ENCODE data around the gene SYP.
"Not testable (repeated sequence)": the region's sequence is repeated elsewhere in the genome, so short reads cannot be mapped to it uniquely, and the experiment has no call there.

The SYP gene

DNA sequence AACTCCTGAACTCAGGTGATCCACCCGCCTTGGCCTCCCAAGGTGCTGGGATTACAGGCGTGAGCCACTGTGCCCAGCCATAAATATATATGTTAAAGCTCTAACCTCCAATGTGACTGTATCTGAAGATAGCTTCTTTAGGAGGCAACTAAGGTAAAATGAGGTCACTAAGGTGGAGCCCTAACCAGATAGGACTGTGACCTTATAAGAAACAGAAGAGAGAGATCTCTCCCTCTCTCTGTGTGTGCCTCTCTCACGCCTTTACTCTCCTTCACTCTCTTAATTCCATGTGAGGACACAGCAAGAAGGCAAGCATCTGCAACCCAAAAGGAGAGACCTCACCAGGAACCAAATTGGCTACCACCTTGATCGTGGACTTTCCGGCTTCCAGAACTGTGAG, 38.4 kb downstream of the SYP start:
- no peak overlapping the region for H3K4me3 ChIP-seq (ENCODE audit: low read length)
- no peak for DNase-seq (ENCODE audit: low read depth)
- no peak for TF ChIP-seq CTCF (conservative IDR thresholded peaks at IDR 0.05; ENCODE audit: low read length)

DNA sequence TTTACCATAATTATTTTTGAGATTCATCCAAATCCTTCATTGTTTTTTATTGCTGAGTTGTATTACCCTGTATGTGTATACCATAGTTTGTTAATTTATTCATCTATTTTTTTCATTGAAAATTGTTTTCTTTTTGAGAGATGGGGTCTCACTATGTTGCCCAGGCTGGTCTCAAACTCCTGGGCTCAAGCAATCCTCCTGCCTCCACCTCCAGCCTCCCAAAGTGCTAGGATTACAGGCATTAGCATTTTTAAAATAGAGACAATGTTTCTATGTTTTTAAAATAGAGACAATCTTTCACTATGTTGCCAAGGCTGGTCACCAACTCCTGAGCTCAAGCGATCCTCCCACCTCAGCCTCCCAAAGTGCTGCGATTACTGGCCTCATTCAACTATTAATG, 39.1 kb downstream of the SYP start:
- TF ChIP-seq CTCF (conservative IDR thresholded peaks at IDR 0.05; ENCODE audit: low read length): no peak
- no peak overlapping the region for H3K4me3 ChIP-seq (ENCODE audit: low read length)
- no peak for DNase-seq (ENCODE audit: low read depth)

- no peak overlapping the region for H3K4me3 ChIP-seq (ENCODE audit: low read length)
- no peak for DNase-seq (ENCODE audit: low read depth)
- no peak for TF ChIP-seq CTCF (conservative IDR thresholded peaks at IDR 0.05; ENCODE audit: low read length)
These were observed 42.8 kb downstream of the SYP start for GRCh38 chrX:49157194-49157593.

- H3K4me3 ChIP-seq (ENCODE audit: low read length): peak overlapping the region; percentile 66
- TF ChIP-seq CTCF (conservative IDR thresholded peaks at IDR 0.05; ENCODE audit: low read length): peak; percentile 40
- peak; percentile 86 for DNase-seq (ENCODE audit: low read depth)
These were observed 43.8 kb downstream of the SYP start for GRCh38 chrX:49155900-49156837.

GRCh38 chrX:49155243-49155899, 44.6 kb downstream of the SYP start:
- peak; percentile 68 for DNase-seq (ENCODE audit: low read depth)
- H3K4me3 ChIP-seq (ENCODE audit: low read length): peak overlapping the region; percentile 66
- TF ChIP-seq CTCF (conservative IDR thresholded peaks at IDR 0.05; ENCODE audit: low read length): no peak

DNA sequence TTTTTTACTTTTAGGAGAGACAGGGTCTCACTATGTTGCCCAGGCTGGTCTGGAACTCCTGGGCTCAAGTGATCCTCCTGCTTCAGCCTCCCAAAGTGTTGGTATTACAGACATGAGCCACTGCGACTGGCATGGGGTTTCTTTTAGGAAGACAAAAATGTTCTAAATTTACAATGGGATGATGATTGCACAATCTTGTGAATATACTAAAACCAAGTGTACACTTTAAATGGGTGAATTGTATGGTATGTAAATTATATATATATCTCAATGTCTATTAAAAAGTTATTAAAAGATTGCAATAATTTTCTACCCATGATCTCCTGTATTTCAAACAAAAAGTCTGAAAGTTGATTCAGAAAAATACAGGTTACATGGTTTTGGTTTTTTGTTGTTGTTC, 46.5 kb downstream of the SYP start:
- no peak for DNase-seq (ENCODE audit: low read depth)
- no peak overlapping the region for H3K4me3 ChIP-seq (ENCODE audit: low read length)
- TF ChIP-seq CTCF (conservative IDR thresholded peaks at IDR 0.05; ENCODE audit: low read length): no peak

DNA sequence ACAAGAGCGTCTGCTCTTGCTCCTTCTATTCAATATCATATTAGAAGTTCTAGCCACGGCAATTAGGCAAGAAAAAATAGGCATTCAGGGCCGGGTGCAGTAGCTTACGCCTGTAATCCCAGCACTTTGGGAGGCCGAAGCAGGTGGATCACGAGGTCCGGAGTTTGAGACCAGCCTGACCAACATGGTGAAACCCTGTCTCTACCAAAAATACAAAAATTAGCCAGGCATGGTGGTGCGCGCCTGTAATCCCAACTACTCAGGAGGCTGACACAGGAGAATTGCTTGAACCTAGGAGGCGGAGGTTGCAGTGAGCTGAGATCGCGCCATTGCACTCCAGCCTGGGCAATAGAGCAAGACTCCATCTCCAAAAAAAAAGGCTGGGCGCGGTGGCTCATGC, 50.7 kb downstream of the SYP start:
- not testable (repeated sequence) for H3K4me3 ChIP-seq (ENCODE audit: low read length); DNase-seq (ENCODE audit: low read depth)

DNA sequence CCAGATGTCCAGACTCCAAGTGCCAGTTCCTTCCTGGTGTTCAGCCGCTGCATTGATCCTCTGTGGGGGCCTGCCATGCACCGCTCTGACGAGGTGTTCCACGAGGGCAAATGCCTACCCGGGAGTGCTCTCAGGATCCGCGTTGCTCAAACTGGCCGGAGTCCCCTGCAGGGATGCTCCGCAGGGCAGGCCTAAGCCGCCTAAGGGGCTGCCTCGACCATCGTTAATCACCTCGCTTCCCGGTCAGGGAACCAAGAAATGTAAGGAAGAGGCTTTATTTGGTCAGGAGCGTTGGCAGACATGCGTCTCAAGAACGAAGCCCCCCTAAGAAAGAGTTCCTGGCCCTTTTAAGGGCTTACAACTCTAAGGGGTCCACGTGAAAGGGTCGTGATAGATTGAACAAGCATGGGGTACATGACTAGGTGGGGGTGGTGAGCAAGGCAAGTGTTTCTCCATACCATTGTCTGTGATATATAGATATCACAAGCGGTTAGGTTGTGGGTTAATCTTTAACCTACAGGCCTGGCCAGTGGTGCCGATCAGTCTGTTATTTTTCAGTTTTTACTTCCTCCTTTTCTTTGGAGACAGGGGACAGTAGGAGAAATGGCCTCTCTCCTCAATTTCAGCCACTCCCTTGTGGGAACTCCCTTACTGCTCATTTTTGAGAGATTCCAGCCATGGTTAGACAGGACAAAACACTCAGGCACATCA, 51.4 kb downstream of the SYP start:
- DNase-seq (ENCODE audit: low read depth); H3K4me3 ChIP-seq (ENCODE audit: low read length): not testable (repeated sequence)
